GM19463 (cell line): ENCODE data around the gene SCYGR3.
A peak's percentile ranks its signal among the peaks of the same experiment; 100 is the strongest.
"Not testable (repeated sequence)": the region's sequence is repeated elsewhere in the genome, so short reads cannot be mapped to it uniquely, and the experiment has no call there.

Experiments
- ATAC-seq: cut with Tn5 transposase; IDR thresholded peaks from one replicate; pipeline ENCODE4 v1.9.1; 2021; ENCODE audit warnings: mild to moderate bottlenecking, moderate library complexity; ENCODE audit not compliant: unreplicated experiment

The SCYGR3 gene

GRCh38 chr2:227614246-227614645 is 394 bp downstream of the SCYGR3 start:
- ATAC-seq: no peak

GRCh38 chr2:227613272-227613660 is 1.4 kb downstream of the SCYGR3 start:
- ATAC-seq: no peak

- no peak for ATAC-seq
These were observed 1.9 kb downstream of the SCYGR3 start for GRCh38 chr2:227612546-227613271.

DNA sequence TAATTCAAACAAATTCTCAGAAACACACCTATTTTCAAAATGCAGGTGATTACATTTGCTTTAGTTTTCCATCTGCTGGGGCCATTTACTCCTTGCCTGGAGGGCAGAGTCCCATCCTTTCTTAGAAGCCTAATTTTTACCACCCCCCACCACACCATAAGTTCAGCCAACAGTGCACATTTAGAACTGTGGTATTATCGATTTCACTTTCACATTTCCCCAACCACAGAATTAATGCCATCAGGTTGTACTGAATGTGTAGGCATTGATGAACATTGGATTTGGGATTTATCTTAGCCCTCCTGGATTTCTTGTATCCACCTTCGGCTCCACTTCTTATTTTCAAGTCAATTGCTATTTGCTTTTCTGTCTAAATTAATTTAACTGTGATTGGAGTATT is 4.5 kb downstream of the SCYGR3 start:
- ATAC-seq: no peak

- ATAC-seq: peak; percentile 55
These were observed 5.9 kb downstream of the SCYGR3 start for GRCh38 chr2:227608561-227609338.

DNA sequence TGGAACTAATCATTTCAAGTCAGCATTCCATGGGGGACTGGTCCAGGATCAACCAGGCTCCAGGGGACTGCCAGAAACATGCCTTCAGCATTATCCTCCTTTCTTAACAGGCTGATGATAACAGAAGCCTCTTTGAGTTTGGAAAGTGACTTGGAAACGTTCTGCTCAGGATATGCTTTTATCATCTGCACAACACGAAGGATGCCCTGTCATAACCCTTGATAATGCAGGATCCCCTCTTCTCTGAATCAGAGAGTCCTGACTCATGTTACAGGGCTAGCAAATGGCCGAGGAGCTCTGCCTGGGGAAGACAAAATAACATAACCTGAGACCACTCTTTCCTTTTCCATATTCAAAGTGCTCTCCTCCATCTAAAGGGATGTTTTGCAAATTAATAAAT is 6.7 kb downstream of the SCYGR3 start:
- ATAC-seq: no peak

- no peak for ATAC-seq
These were observed 8.2 kb downstream of the SCYGR3 start for GRCh38 chr2:227606476-227606875.

DNA sequence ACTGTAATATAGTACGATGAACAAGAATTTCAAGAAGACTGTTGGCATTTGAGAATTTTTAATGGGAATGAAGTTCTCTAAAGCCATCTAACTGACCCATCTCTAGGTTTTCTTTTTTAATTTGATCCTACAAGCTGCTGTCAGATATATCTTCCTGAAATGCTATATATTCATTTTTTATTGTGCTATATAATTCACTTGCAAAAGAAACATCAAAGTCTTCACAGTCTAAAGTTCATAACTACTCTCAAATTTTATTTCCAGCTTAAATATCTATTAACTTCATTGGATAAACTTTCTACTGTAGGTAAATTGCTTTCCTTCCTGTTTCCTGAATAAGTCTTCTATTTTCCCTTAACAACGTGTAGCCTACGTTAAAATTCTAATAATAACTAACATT is 12.3 kb downstream of the SCYGR3 start:
- ATAC-seq: no peak

DNA sequence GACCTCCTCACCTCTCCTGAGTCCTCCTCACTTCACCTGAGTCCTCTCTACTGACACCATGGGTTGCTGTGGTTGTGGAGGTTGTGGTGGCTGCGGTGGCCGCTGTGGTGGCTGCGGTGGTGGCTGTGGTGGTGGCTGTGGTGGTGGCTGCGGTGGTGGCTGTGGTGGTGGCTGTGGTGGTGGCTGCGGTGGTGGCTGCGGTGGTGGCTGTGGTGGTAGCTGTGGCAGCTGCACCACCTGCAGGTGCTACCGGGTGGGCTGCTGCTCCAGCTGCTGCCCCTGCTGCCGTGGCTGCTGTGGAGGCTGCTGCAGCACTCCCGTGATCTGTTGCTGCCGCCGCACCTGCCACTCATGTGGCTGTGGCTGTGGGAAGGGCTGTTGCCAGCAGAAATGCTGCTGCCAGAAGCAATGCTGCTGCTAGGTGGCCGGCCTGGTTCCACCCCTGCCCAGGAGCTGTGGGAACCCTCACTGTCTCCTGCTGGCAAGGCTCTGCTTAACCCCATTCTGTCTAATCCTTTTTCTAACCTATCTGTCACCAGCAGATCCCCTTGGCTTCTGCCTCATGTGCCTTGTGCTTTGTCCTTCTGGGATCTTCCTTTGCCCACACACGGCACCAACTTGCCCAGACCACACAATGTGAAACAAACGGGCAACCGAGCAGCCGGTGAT is 15.7 kb downstream of the SCYGR3 start, which contains the start of gene SCYGR2:
TSS of gene SCYGR2 (plus strand) at position 59 of the 669 bp plus-strand sequence. CDS start at position 59, 0 bp downstream.
- not testable (repeated sequence) for ATAC-seq

DNA sequence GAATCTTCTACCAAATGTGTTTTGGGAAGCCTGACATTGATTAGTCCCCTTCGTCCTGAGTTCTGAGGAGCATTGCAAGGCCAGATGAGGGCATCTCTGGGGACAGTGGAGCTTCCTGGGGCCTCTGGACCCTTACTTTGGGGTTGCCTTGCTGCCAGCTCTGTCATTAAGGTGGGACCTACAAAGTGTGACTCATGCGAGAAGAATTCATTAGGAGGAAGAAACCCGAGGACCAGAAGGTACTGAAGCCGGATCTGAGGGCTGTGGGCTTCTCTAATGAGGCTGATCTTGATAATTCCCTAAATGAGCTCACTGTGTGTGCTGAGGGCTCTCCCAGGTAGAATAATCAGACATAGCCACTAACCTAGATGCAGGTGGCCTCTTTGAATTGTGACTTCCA is 16.6 kb downstream of the SCYGR3 start:
- ATAC-seq: no peak

DNA sequence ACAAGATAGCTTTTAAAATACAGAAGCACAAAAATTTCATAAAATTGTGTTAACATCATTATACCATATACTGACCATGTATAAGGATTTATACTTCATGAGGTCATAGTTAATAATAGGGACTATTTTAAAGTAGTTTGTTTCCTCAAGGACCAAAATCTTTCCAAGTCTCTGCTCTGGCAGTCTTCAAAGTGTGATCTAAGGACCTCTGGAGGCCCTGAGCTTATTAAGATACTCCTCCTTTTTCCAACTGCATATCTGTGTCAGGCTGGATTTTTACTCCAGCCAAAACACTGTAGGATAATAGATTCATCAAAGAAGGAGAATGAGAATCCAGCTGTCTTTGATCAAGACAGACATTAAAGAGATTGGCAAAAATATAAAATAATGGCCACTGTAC is 17.6 kb downstream of the SCYGR3 start:
- no peak for ATAC-seq

DNA sequence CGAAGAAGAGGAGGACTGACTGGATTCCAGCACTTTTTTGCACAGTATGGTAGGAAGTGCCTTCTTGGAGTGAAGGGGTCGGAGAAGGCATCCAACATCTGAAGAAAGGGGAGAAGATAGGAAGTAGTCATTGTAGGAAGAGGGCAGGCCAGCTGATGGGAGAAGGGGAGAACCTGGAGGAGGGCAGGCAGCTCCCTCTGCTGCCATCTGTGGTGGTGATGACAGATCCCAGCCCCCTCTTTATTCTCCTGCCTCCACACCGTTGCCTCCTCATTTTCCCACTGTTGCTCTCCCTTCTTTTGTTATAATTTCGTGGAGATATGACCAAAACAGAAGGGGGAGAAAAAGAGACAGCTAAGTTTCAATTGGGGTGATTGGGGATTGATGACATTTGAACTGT is 18.8 kb downstream of the SCYGR3 start:
- no peak for ATAC-seq

GRCh38 chr2:227592694-227593387 is 21.8 kb downstream of the SCYGR3 start:
- ATAC-seq: peak; percentile 74

DNA sequence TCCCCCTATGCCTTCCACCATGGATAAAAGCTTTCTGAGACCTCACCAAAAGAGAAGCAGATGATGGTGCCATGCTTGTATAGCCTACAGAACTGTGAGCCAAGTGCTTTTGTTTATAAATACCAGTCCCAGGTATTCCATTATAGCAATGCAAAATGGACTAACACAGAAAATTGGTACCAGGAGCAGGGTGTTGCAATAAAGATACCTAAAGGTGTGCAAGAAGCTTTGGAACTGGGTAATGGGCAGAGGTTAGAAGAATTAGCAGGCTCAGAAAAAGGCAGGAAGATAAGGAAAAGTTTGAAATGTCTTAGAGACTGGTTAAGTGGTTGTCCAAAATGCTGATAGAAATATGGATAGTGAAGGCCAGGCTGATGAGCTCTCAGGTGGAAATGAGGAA is 32.3 kb downstream of the SCYGR3 start:
- no peak for ATAC-seq

GRCh38 chr2:227579791-227580190 is 34.8 kb downstream of the SCYGR3 start:
- ATAC-seq: no peak

DNA sequence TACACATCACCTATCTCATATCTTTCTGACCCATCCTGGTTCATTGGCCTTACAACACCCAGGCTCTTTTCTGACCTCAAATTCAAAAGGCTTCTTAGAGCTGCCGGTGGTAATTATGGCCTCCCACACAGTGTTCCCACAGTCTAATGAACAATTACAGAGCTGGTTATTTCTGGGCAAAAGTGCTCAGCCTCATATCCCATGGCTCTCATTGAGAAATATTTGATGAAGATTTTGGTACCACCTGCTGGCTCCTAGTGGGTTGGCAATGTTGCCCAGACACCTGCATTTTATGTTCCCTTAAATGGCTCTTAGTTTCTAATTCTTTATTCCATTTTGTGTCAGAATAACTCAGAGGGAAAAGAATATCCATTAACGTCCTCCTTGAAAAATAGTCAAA is 36.0 kb downstream of the SCYGR3 start:
- no peak for ATAC-seq

- ATAC-seq: no peak
These were observed 37.1 kb downstream of the SCYGR3 start for GRCh38 chr2:227577555-227577954.

GRCh38 chr2:227576812-227577211 is 37.8 kb downstream of the SCYGR3 start:
- ATAC-seq: no peak

DNA sequence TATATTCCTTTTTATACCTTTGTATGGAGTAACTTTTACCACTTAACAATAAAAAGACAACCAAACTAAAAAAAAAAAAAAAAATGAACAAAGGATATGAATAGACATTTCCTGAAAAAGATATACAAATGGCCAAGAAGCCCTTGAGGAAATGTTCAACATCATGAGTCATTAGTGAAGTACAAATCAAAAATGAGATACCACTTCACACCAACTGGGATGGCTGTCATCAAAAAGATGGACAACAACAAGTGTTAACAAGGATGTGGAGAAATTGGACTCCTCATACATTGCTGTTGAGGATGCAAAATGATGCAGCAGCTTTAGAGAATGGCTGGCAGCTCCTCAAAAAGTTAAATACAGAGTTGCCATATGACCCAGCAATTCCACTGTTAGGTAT is 38.5 kb downstream of the SCYGR3 start:
- ATAC-seq: no peak

GRCh38 chr2:227570615-227571014 is 44.0 kb downstream of the SCYGR3 start:
- no peak for ATAC-seq

DNA sequence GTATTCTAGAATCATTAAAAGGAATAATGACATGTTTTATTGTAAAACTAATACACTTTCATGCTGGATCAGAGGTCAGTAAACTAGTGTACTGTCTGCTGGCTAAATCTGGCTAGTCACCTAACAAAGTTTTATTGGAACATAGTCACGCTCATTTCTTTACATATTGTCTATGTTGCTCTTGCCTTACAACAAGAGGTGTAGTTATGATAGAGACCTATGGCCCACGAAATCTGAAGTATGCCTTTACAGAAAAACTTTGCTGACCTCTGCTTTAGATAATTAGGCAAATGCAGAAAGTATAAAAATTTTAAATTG is 45.8 kb downstream of the SCYGR3 start:
- no peak for ATAC-seq
